Renal cortex interstitium (tissue), 3 donors: ENCODE measurements around the gene PPP4C. TPM values are rescaled to one million over a fixed set of nuclear protein-coding genes. Genes with fewer than 3 reads are reported as not detected.

Experiments used
- polyA plus RNA-seq, 3 donors: library from polyadenylated mRNA; unstranded; fragments of 120-200 nt; gene quantifications; one replicate each; pipeline ENCODE4 v1.2.1, GENCODE V29; 2013; ENCODE audit not compliant: insufficient read length in 3 of 3

The PPP4C gene
- polyA plus RNA-seq, 3 donors, result 82.7 to 112 (median 88.1) TPM

Other genes starting within 250 kb of the PPP4C start
- gene CDIPT, start 212.8 kb upstream of the PPP4C start, polyA plus RNA-seq, result 100 to 1,000 TPM in 2 of 3 donors, 10 to 100 TPM in 1; 83.8 to 110 (median 108) TPM
- gene SEZ6L2, start 176.4 kb upstream of the PPP4C start, polyA plus RNA-seq, result 10 to 100 TPM in 2 of 3 donors, 1 to 10 TPM in 1; 8.2 to 12.5 (median 12.4) TPM
- 1 to 10 TPM in 1 of 3 donors, under 1 TPM in 2; 0.47 to 1.3 (median 0.80) TPM for gene ASPHD1, start 175.5 kb upstream of the PPP4C start, polyA plus RNA-seq
- 10 to 100 TPM; 15.2 to 31.7 (median 16.6) TPM for gene KCTD13, start 149.8 kb upstream of the PPP4C start, polyA plus RNA-seq
- gene TMEM219, start 113.9 kb upstream of the PPP4C start, polyA plus RNA-seq, result 100 to 1,000 TPM in 2 of 3 donors, 10 to 100 TPM in 1; 98.3 to 120 (median 107) TPM
- gene TAOK2, start 102.1 kb upstream of the PPP4C start, polyA plus RNA-seq, result 10 to 100 TPM; 38.0 to 54.0 (median 52.6) TPM
- gene HIRIP3, start 80.4 kb upstream of the PPP4C start, polyA plus RNA-seq, result 10 to 100 TPM; 16.4 to 22.1 (median 19.3) TPM
- gene INO80E, start 79.8 kb upstream of the PPP4C start, polyA plus RNA-seq, result 10 to 100 TPM; 42.4 to 64.5 (median 53.7) TPM
- gene DOC2A, start 65.0 kb upstream of the PPP4C start, polyA plus RNA-seq, result 1 to 10 TPM; 2.2 to 5.2 (median 2.5) TPM
- gene C16orf92, start 52.8 kb upstream of the PPP4C start, polyA plus RNA-seq, result not detected
- 1 to 10 TPM in 2 of 3 donors, under 1 TPM in 1; 0.65 to 1.8 (median 1.3) TPM for gene TLCD3B, start 44.7 kb upstream of the PPP4C start, polyA plus RNA-seq
- gene ALDOA, start 10.2 kb upstream of the PPP4C start, polyA plus RNA-seq, result 100 to 1,000 TPM; 472 to 699 (median 578) TPM
- 1 to 10 TPM; 1.1 to 1.7 (median 1.5) TPM for gene TBX6, start 15.9 kb downstream of the PPP4C start, polyA plus RNA-seq
- 10 to 100 TPM; 43.9 to 79.8 (median 55.5) TPM for gene YPEL3, start 20.2 kb downstream of the PPP4C start, polyA plus RNA-seq
- 10 to 100 TPM; 11.3 to 14.0 (median 12.6) TPM for gene GDPD3, start 37.5 kb downstream of the PPP4C start, polyA plus RNA-seq
- gene MAPK3, start 47.2 kb downstream of the PPP4C start, polyA plus RNA-seq, result 10 to 100 TPM; 79.3 to 90.0 (median 82.7) TPM
- 10 to 100 TPM in 1 of 3 donors, 1 to 10 TPM in 2; 5.3 to 16.6 (median 8.6) TPM for gene CORO1A, start 107.6 kb downstream of the PPP4C start, polyA plus RNA-seq
- gene BOLA2B, start 117.7 kb downstream of the PPP4C start, polyA plus RNA-seq, result 10 to 100 TPM; 26.0 to 39.1 (median 36.5) TPM
- 10 to 100 TPM; 22.3 to 39.8 (median 23.1) TPM for gene SLX1A, start 117.9 kb downstream of the PPP4C start, polyA plus RNA-seq
- gene SULT1A3, start 123.3 kb downstream of the PPP4C start, polyA plus RNA-seq, result 10 to 100 TPM in 2 of 3 donors, 1 to 10 TPM in 1; 5.9 to 17.5 (median 10.7) TPM
- gene NPIPB13, start 172.5 kb downstream of the PPP4C start, polyA plus RNA-seq, result 10 to 100 TPM in 2 of 3 donors, 1 to 10 TPM in 1; 4.1 to 12.3 (median 11.1) TPM